Measurements from ENCODE around the gene TES. TPM values are rescaled to one million over a fixed set of nuclear protein-coding genes. Genes with fewer than 3 reads are reported as not detected.

The TES gene
- total and polyA plus RNA-seq, 2 of the 8 experiments (the other 6 are each of a cell fraction or from before 2014, with no cell fraction given): 18.2 to 36.3 TPM

DNA sequence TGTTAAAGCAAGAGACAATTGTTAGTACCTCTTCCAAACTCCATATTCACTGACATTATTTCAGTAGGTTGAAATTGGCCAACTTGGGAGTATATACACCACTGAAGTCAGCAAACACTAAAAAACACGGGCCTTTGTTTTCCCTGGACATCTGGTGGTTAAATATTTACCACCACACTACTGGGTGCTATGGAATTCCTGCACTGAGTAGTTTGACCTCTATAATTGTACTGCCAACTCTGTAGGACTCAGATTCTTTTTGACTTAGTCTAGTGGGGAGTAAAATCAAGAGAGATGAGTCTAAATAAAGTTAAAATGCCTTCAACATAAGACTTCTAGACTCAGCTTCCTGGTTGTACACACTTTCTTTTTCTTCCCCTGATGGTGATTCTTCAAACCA lies 41.3 kb upstream of the TES start:
- WGBS, 2 experiments (ENCODE audit: extremely low coverage in 1 of 2, insufficient coverage in 1 of 2, insufficient read length in 1 of 2, insufficient replicate concordance in 2 of 2, low coverage in 1 of 2, low lambda C conversion rate in 2 of 2, missing lambda C conversion rate in 1 of 2): 86% methylated on average over 1 of the region's 1 CpG; no CpG with 5 or more reads in 1 of the 2 experiments
- Histone ChIP-seq H3K9me3 (ENCODE audit: insufficient read depth in 2 of 2, low read depth in 1 of 2, low read length in 1 of 2) (no peaks in the 10 kb centered on the region), H3K4me1 (replicated peaks in 1 of 4; ENCODE audit: control insufficient read depth in 3 of 4, insufficient read depth in 4 of 4, low read length in 3 of 4) (no peaks in the 10 kb centered on the region; a peak in 1 of 7 replicates), H4K5ac (ENCODE audit: insufficient read length, low read depth, low read length) (no peak overlapping the region), H3K23me2 (ENCODE audit: low read depth, low read length) (no peaks in the 10 kb centered on the region), H2AK5ac (ENCODE audit: low read depth, low read length) (no peak overlapping the region), H4K91ac (replicated peaks; ENCODE audit: insufficient read length, low read length) (no peak overlapping the region), H3K56ac (replicated peaks; ENCODE audit: insufficient read length, low read depth, low read length) (no peak overlapping the region), H3K27me3 (replicated peaks in 1 of 4; ENCODE audit: control insufficient read depth in 3 of 4, extremely low read depth in 1 of 4, insufficient read depth in 3 of 4, low read length in 3 of 4) (no peaks in the 10 kb centered on the region), H3K9ac (replicated peaks in 1 of 4; ENCODE audit: extremely low read depth in 1 of 4, low read depth in 3 of 4, low read length in 3 of 4) (no peak overlapping the region), H2BK120ac (replicated peaks; ENCODE audit: low read depth, low read length) (no peak overlapping the region), H4K8ac (ENCODE audit: extremely low read depth, insufficient read depth, low read length) (no peak overlapping the region), H2AFZ (ENCODE audit: low read length) (no peak overlapping the region), H3K4ac (replicated peaks; ENCODE audit: insufficient read length, low read depth, low read length) (no peak overlapping the region), H2BK20ac (ENCODE audit: low read length) (no peak overlapping the region), H2BK12ac (ENCODE audit: low read depth, low read length) (no peak overlapping the region), H3K4me3 (ENCODE audit: extremely low read depth in 1 of 4, insufficient read depth in 2 of 4, low read depth in 3 of 4, low read length in 4 of 4) (no peak overlapping the region), H3K14ac (ENCODE audit: insufficient read length) (no peak overlapping the region), H4K20me1 (replicated peaks in 1 of 2; ENCODE audit: control insufficient read depth in 1 of 2, insufficient read depth in 2 of 2, low read length in 2 of 2) (no peaks in the 10 kb centered on the region), H3K27ac (ENCODE audit: low read depth, low read length) (no peak overlapping the region), H3K4me2 (ENCODE audit: insufficient read depth in 1 of 2, low read depth in 2 of 2, low read length in 2 of 2) (no peak overlapping the region), H3K36me3 (ENCODE audit: control insufficient read depth in 2 of 4, insufficient read depth in 4 of 4, low read length in 3 of 4) (no peaks in the 10 kb centered on the region), H3K23ac (ENCODE audit: insufficient read length) (no peak overlapping the region), H2BK15ac (ENCODE audit: low read length) (no peak overlapping the region), H2BK5ac (ENCODE audit: low read depth, low read length) (no peak overlapping the region), H3K79me1 (ENCODE audit: low read depth, low read length) (no peaks in the 10 kb centered on the region), H3K79me2 (ENCODE audit: control insufficient read depth in 1 of 2, insufficient read depth in 2 of 2, low read length in 2 of 2) (no peaks in the 10 kb centered on the region), H3K18ac (ENCODE audit: extremely low read depth, low read length) (no peak overlapping the region)
- CTCF ChIA-PET (ENCODE audit: partially characterized antibody): interaction anchor here (1.1 to 6.1 kb wide), 3 partner anchors 11 to 67 kb away, joined by 3 to 46 read pairs (median 27); partner anchors contain the start of gene TES
- DNase-seq (ENCODE audit: low read depth in 1 of 2, low spot score in 2 of 2) (no peak), FAIRE-seq (no peak)
- no peak for TF ChIP-seq BRCA1 (IDR thresholded peaks at IDR 0.05; ENCODE audit: low read depth, low read length)
- no peak for TF ChIP-seq TCF12 (IDR thresholded peaks at IDR 0.05; ENCODE audit: low read depth, low read length)
- TF ChIP-seq, protein P1, sequence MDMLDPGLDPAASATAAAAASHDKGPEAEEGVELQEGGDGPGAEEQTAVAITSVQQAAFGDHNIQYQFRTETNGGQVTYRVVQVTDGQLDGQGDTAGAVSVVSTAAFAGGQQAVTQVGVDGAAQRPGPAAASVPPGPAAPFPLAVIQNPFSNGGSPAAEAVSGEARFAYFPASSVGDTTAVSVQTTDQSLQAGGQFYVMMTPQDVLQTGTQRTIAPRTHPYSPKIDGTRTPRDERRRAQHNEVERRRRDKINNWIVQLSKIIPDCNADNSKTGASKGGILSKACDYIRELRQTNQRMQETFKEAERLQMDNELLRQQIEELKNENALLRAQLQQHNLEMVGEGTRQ (IDR thresholded peaks at IDR 0.05; ENCODE audit: low read length): no peak
- TF ChIP-seq, protein P2, sequence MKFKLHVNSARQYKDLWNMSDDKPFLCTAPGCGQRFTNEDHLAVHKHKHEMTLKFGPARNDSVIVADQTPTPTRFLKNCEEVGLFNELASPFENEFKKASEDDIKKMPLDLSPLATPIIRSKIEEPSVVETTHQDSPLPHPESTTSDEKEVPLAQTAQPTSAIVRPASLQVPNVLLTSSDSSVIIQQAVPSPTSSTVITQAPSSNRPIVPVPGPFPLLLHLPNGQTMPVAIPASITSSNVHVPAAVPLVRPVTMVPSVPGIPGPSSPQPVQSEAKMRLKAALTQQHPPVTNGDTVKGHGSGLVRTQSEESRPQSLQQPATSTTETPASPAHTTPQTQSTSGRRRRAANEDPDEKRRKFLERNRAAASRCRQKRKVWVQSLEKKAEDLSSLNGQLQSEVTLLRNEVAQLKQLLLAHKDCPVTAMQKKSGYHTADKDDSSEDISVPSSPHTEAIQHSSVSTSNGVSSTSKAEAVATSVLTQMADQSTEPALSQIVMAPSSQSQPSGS (IDR thresholded peaks at IDR 0.05; ENCODE audit: low read length): no peak
- TF ChIP-seq NANOG (IDR thresholded peaks at IDR 0.05; ENCODE audit: insufficient read depth, low read depth, low read length, poor library complexity, severe bottlenecking): no peak
- no peak for TF ChIP-seq POLR2AphosphoS5 (IDR thresholded peaks at IDR 0.05; ENCODE audit: low read depth, low read length)
- TF ChIP-seq RFX5 (IDR thresholded peaks at IDR 0.05; ENCODE audit: borderline replicate concordance, low read depth, low read length): no peak
- no peak for TF ChIP-seq FOSL1 (IDR thresholded peaks at IDR 0.05; ENCODE audit: insufficient read depth, low read depth, low read length)
- no peak for TF ChIP-seq RXRA (IDR thresholded peaks at IDR 0.05; ENCODE audit: insufficient read depth, low read depth, low read length)
- TF ChIP-seq EGR1 (IDR thresholded peaks at IDR 0.05; ENCODE audit: borderline replicate concordance, low read depth, low read length): no peak
- POLR2A ChIA-PET (ENCODE audit: partially characterized antibody): no interaction called here
